K562 (cell line): ENCODE results near the gene NUP160. TPM values are rescaled to one million over a fixed set of nuclear protein-coding genes. Genes with fewer than 3 reads are reported as not detected.

ENCODE experiments used
- ATF2 ChIP-seq: sonication (generic); formaldehyde crosslinking; IDR thresholded peaks from 2 replicates; pipeline ENCODE4 v1.8.1; 2022; ENCODE audit warnings: missing genetic modification reagents
- FIP1L1 ChIP-seq: fragments of 200-400 bp; formaldehyde crosslinking; IDR thresholded peaks from 2 replicates; pipeline ENCODE4 v1.6.1; 2018; ENCODE audit warnings: mild to moderate bottlenecking, low read depth, low read length; ENCODE audit not compliant: poor library complexity, severe bottlenecking
- FOXK2 ChIP-seq, 2 experiments: fragments of 450-650 bp; IDR thresholded peaks in 1 of 2; conservative IDR thresholded peaks in 1 of 2; 2 replicates each; pipeline ENCODE4 v1.6.1; 2016; ENCODE audit warnings: low read depth in 2 of 2, mild to moderate bottlenecking in 1 of 2
- GTF2F1 ChIP-seq: IDR thresholded peaks from 2 replicates; pipeline ENCODE4 v1.6.1; 2011; ENCODE audit warnings: low read depth, low read length, improper control_type of control experiment
- ILF3 ChIP-seq: fragments of 450-650 bp; IDR thresholded peaks from 2 replicates; pipeline ENCODE4 v1.6.1; 2018; ENCODE audit warnings: antibody characterized with exemption, mild to moderate bottlenecking, moderate library complexity, borderline replicate concordance
- JUND ChIP-seq, 2 experiments: IDR thresholded peaks; 2 replicates in 1 of 2; 3 replicates in 1 of 2; pipeline ENCODE4 v1.6.1; 2011; ENCODE audit warnings: borderline replicate concordance in 2 of 2, low read depth in 2 of 2, low read length in 2 of 2, improper control_type of control experiment in 1 of 2, missing biosample characterization in 1 of 2, missing genetic modification characterization in 1 of 2, missing genetic modification reagents in 1 of 2
- KDM1A ChIP-seq, 2 experiments: fragments of 450-650 bp; IDR thresholded peaks; 2 replicates each; pipeline ENCODE4 v1.6.1; 2016; ENCODE audit warnings: mild to moderate bottlenecking in 2 of 2
- MED1 ChIP-seq: sonication (generic); formaldehyde crosslinking; IDR thresholded peaks from 2 replicates; pipeline ENCODE4 v1.8.1; 2023; ENCODE audit warnings: missing genetic modification reagents, borderline replicate concordance
- POLR2AphosphoS2 ChIP-seq: IDR thresholded peaks from 2 replicates; pipeline ENCODE4 v1.6.1; 2012; ENCODE audit warnings: low read length, improper control_type of control experiment
- POLR3A ChIP-seq: IDR thresholded peaks from 2 replicates; pipeline ENCODE4 v1.6.1; 2011; ENCODE audit warnings: borderline replicate concordance, mild to moderate bottlenecking, moderate library complexity; ENCODE audit not compliant: insufficient read length, insufficient read depth; ENCODE audit errors: extremely low read depth
- RAD51 ChIP-seq: fragments of 450-650 bp; IDR thresholded peaks from 2 replicates; pipeline ENCODE4 v1.7.1; 2016; ENCODE audit warnings: low read depth, mild to moderate bottlenecking, borderline replicate concordance
- SMAD3 ChIP-seq: fragments of 450-650 bp; formaldehyde crosslinking; conservative IDR thresholded peaks from 2 replicates; pipeline ENCODE4 v1.4.0; 2020; ENCODE audit warnings: mild to moderate bottlenecking
- SRSF1 ChIP-seq: fragments of 200-400 bp; formaldehyde crosslinking; IDR thresholded peaks from 2 replicates; pipeline ENCODE4 v1.6.1; 2017; ENCODE audit warnings: mild to moderate bottlenecking, low read depth, low read length, moderate library complexity
- XRCC3 ChIP-seq: fragments of 450-650 bp; IDR thresholded peaks from 2 replicates; pipeline ENCODE4 v1.6.1; 2017; ENCODE audit warnings: mild to moderate bottlenecking, moderate library complexity
- polyA plus RNA-seq, 8 experiments: library from polyadenylated mRNA; depleted of rRNA in 4 of 8; stranded (reverse) in 5 of 8; unstranded in 3 of 8; fragments of >200 nt; fragmentation: Nextera tagmentation in 2 of 8; fragmentation: Illumina TruSeq in 1 of 8; extraction: Ambion mirVana in 2 of 8; extraction: Trizol in 1 of 8; gene quantifications; 2 replicates each; pipeline versions ENCODE4 v1.2.1 to v1.2.3, GENCODE V29; 2011 to 2014; ENCODE audit warnings: inconsistent platforms in 1 of 8, missing spikeins in 1 of 8
- total RNA-seq, 7 experiments: library from RNA; depleted of rRNA in 6 of 7; stranded (reverse); fragments of >200 nt in 6 of 7; fragmentation: Illumina TruSeq in 2 of 7; extraction: Trizol in 2 of 7; gene quantifications; 2 replicates each; pipeline versions ENCODE4 v1.2.1 to v1.2.3, GENCODE V29; 2011 to 2021; ENCODE audit warnings: low replicate concordance in 1 of 7

The NUP160 gene
- total and polyA plus RNA-seq, 9 of the 15 experiments (the other 6 are each of a cell fraction or from before 2014, with no cell fraction given) = 41.5 to 112 (median 65.0) TPM

- TF ChIP-seq POLR2AphosphoS2 = no peak
- no peak for TF ChIP-seq ATF2 (CRISPR knock-in tag)
- no peak for TF ChIP-seq ILF3
- TF ChIP-seq SMAD3 = no peak
- TF ChIP-seq FIP1L1 = no peak
- TF ChIP-seq GTF2F1 = no peak
- TF ChIP-seq SRSF1 = no peak
- no peak for TF ChIP-seq XRCC3
- no peak for TF ChIP-seq POLR3A
- TF ChIP-seq KDM1A (IDR thresholded peaks at IDR 0.05) = 0 out of 4 replicates have a peak, but pooled peaks of 1 of the 2 experiments have one; percentile 16
- TF ChIP-seq FOXK2 (conservative IDR thresholded peaks at IDR 0.05 in 1 of 2, IDR thresholded peaks at IDR 0.05 in 1 of 2; ENCODE audit: low read depth in 2 of 2) = no peak; a peak in 1 of 4 replicates
- no peak for TF ChIP-seq MED1 (CRISPR knock-in tag)
- TF ChIP-seq RAD51 = no peak
- no peak for TF ChIP-seq JUND (IDR thresholded peaks at IDR 0.05; ENCODE audit: borderline replicate concordance, low read depth, low read length)
- no peak for TF ChIP-seq JUND (tag; IDR thresholded peaks at IDR 0.05; ENCODE audit: borderline replicate concordance, low read depth, low read length)
Observed at GRCh38 chr11:47768101-47768612, 80.0 kb downstream of the NUP160 start (continued).
